GM10266 (cell line): Measurements from ENCODE around the gene CLDN24.

ENCODE experiments used
- DNase-seq: peaks from one replicate; pipeline ENCODE4 v3.0.0; 2012; ENCODE audit errors: extremely low spot score
- CTCF ChIP-seq: IDR thresholded peaks from 2 replicates; pipeline ENCODE4 v1.5.1; 2012; ENCODE audit warnings: mild to moderate bottlenecking, low read depth; ENCODE audit not compliant: control insufficient read depth, insufficient read depth; ENCODE audit errors: missing control alignments

CLDN24 gene

GRCh38 chr4:183352546-183352945, 30.3 kb upstream of the CLDN24 start:
- DNase-seq = no peak
- no peak for TF ChIP-seq CTCF

GRCh38 chr4:183350317-183351071, 28.3 kb upstream of the CLDN24 start:
- no peak for DNase-seq
- no peak for TF ChIP-seq CTCF

- no peak for DNase-seq
- TF ChIP-seq CTCF = no peak
Observed at GRCh38 chr4:183349673-183350072, 27.4 kb upstream of the CLDN24 start.

GRCh38 chr4:183348706-183349659, 26.8 kb upstream of the CLDN24 start:
- no peak for DNase-seq

GRCh38 chr4:183348136-183348535, 25.9 kb upstream of the CLDN24 start:
- TF ChIP-seq CTCF = no peak
- no peak for DNase-seq

More at GRCh38 chr4:183348706-183349659, 26.8 kb upstream of the CLDN24 start:
- TF ChIP-seq CTCF = no peak

GRCh38 chr4:183347566-183347965, 25.3 kb upstream of the CLDN24 start:
- no peak for DNase-seq
- TF ChIP-seq CTCF = no peak
